ENCODE data around the gene MECP2. TPM values are rescaled to one million over a fixed set of nuclear protein-coding genes. Genes with fewer than 3 reads are reported as not detected.
"Not testable (repeated sequence)": the region's sequence is repeated elsewhere in the genome, so short reads cannot be mapped to it uniquely, and the experiment has no call there.

The MECP2 gene
- total RNA-seq, result 10 to 100 TPM; 30.7 to 34.9 (median 33.6) TPM

DNA sequence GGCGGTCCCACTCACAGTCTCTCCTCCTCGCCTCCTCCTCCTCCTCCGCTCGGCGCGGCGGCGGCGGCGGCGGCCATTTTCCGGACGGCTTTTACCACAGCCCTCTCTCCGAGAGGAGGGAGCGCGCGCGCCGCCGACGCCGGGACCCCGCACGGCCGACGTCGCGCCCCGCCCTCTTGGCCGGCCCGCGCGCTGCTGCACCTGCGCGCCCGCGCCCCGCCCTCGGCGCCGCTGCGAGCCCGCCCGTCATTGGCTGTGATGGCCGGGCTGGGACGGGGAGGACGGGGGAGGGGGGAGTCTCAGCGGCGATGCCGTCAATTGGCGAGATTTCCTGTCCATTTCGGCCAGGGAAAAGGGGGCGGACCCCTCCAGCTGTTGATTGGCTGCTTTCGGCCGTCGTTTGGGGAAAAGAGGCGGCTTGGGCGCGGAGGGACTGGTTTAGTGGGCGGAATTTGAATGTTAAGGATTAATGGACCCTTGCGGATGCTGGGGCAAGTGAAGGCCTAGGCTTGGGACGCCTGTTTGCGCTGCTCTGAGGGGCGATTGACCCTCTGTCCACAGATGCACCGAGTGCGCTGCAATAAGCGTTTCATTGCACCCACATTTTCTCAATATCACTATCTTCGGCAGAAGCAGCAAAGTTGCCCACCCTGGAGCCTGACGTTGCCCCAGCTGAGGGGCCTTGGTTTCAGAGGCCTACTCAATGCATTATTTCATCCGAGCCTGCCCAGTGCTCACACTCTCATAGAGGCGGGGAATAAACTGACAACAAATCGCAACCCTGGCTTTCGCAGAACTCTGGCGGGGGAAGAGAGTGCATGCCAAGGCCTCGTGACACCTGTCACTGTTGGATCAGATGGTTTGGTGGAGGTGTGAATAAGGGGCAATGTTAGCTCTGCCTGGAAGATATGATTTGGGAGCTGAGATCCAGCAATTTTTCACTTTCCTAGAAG is at the start of gene MECP2:
TSS of gene MECP2 (minus strand) at position 129 of the 953 bp plus-strand sequence.
- peak; percentile 90 to 98 for DNase-seq (ENCODE audit: low spot score in 2 of 2)
- TF ChIP-seq, protein P1, sequence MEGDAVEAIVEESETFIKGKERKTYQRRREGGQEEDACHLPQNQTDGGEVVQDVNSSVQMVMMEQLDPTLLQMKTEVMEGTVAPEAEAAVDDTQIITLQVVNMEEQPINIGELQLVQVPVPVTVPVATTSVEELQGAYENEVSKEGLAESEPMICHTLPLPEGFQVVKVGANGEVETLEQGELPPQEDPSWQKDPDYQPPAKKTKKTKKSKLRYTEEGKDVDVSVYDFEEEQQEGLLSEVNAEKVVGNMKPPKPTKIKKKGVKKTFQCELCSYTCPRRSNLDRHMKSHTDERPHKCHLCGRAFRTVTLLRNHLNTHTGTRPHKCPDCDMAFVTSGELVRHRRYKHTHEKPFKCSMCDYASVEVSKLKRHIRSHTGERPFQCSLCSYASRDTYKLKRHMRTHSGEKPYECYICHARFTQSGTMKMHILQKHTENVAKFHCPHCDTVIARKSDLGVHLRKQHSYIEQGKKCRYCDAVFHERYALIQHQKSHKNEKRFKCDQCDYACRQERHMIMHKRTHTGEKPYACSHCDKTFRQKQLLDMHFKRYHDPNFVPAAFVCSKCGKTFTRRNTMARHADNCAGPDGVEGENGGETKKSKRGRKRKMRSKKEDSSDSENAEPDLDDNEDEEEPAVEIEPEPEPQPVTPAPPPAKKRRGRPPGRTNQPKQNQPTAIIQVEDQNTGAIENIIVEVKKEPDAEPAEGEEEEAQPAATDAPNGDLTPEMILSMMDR (IDR thresholded peaks at IDR 0.05), result no peak
- TF ChIP-seq POLR2A (IDR thresholded peaks at IDR 0.05), result no peak
- 10 to 33% methylated on average over 21 to 39 of the region's 75 CpGs for WGBS, 2 donors
- intact Hi-C loops (cut with DNase I; ENCODE audit: low total_unique reads), result no loop called here
- H3K4me3 ChIP-seq (ENCODE audit: low read depth, poor library complexity, severe bottlenecking), result peak within 1 kb of the TSS; percentile 45

DNA sequence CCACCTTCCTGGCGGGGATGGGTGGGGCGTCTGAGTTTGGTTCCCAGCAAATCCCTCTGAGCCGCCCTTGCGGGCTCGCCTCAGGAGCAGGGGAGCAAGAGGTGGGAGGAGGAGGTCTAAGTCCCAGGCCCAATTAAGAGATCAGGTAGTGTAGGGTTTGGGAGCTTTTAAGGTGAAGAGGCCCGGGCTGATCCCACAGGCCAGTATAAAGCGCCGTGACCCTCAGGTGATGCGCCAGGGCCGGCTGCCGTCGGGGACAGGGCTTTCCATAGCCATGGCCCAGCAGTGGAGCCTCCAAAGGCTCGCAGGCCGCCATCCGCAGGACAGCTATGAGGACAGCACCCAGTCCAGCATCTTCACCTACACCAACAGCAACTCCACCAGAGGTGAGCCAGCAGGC is 46.5 kb upstream of the MECP2 start, which contains the start of gene OPN1LW:
TSS of gene OPN1LW (plus strand) at position 234 of the 400 bp plus-strand sequence. CDS start at position 275, 41 bp downstream.
- intact Hi-C loops (cut with DNase I; ENCODE audit: low total_unique reads), result not testable (repeated sequence)
- 95% methylated on average over 12 of the region's 15 CpGs; no CpG with 5 or more reads in 1 of the 2 donors for WGBS, 2 donors

DNA sequence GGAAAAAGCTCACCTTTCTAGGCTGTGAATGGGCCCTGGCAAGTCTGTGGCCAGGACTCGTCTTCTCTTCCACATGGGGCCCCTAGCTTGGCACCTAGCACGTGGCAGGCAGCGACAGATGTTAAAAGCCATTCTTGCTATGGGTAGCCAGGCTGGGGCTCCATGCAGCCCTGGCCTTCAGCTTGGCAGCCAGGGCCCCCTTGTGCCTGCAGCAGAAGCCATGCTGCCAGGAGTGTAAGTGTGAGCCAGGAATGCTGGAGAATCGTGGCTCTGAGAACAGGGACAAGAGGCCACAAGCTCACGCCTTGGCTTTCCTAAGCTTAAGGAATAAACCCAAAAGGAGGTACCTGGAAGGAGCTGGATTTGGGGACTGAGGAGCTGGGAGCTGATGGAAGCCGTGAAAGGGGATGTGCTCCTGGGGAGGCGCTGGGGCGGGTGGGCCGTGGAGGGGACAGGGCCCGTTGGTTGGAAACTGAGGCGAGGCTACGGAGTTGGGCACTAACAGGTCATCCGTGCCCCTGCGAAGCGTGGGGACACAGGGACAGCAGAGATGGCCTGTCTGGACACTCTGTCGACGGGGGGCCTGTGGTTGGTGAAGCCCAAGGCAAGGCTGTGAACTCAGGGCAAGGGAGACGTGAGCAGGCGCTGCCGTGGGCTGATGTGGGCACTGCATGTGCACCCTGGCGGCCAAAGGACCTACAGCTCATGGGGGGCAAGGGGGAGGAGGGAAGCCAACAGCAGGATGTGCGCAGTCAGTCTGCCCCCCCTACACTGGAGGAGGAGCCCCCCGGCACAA is 45.6 kb upstream of the MECP2 start:
- intact Hi-C loops (cut with DNase I; ENCODE audit: low total_unique reads), result no loop called here
- no peak for TF ChIP-seq POLR2A (IDR thresholded peaks at IDR 0.05)
- TF ChIP-seq, protein P1 (IDR thresholded peaks at IDR 0.05), result no peak
- WGBS, 2 donors, result 86 to 87% methylated on average over 17 to 23 of the region's 23 CpGs
- no peak overlapping the region for H3K4me3 ChIP-seq (ENCODE audit: low read depth, poor library complexity, severe bottlenecking)
- DNase-seq (ENCODE audit: low spot score in 2 of 2), result no peak

More for the DNA sequence above, 46.5 kb upstream of the MECP2 start, which contains the start of gene OPN1LW:
- DNase-seq (ENCODE audit: low spot score in 2 of 2); H3K4me3 ChIP-seq (ENCODE audit: low read depth, poor library complexity, severe bottlenecking): not testable (repeated sequence)

DNA sequence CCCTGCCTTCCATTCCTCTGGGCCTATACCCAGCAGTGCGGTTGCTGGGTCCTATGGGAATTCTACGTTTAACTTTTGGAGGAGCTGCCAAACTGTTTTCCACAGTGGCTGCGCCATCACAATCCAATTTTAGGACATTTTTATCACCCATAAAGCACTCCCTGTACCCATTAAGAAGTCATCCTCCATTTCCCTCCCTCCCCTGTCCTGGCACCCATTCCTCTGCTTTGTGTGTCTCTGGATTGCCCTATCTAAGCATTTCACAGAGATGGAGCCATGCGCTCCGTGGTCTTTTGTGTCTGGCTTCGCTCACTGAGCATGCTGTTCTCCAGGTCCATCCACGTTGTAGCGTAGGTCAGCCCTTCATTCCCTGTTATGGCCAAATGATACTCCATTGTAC is 44.9 kb upstream of the MECP2 start:
- WGBS, 2 donors, result 93 to 95% methylated on average over 8 of the region's 8 CpGs
- H3K4me3 ChIP-seq (ENCODE audit: low read depth, poor library complexity, severe bottlenecking), result no peak overlapping the region
- intact Hi-C loops (cut with DNase I; ENCODE audit: low total_unique reads), result no loop called here
- no peak for DNase-seq (ENCODE audit: low spot score in 2 of 2)
- no peak for TF ChIP-seq POLR2A (IDR thresholded peaks at IDR 0.05)
- TF ChIP-seq, protein P1 (IDR thresholded peaks at IDR 0.05), result no peak

DNA sequence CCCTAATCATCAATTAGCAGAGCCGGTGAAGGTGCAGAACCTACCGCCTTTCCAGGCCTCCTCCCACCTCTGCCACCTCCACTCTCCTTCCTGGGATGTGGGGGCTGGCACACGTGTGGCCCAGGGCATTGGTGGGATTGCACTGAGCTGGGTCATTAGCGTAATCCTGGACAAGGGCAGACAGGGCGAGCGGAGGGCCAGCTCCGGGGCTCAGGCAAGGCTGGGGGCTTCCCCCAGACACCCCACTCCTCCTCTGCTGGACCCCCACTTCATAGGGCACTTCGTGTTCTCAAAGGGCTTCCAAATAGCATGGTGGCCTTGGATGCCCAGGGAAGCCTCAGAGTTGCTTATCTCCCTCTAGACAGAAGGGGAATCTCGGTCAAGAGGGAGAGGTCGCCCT is 43.2 kb upstream of the MECP2 start:
- no peak for DNase-seq (ENCODE audit: low spot score in 2 of 2)
- H3K4me3 ChIP-seq (ENCODE audit: low read depth, poor library complexity, severe bottlenecking), result no peak overlapping the region
- TF ChIP-seq, protein P1 (IDR thresholded peaks at IDR 0.05), result no peak
- WGBS, 2 donors, result 79 to 86% methylated on average over 2 to 10 of the region's 10 CpGs
- intact Hi-C loops (cut with DNase I; ENCODE audit: low total_unique reads), result no loop called here

DNA sequence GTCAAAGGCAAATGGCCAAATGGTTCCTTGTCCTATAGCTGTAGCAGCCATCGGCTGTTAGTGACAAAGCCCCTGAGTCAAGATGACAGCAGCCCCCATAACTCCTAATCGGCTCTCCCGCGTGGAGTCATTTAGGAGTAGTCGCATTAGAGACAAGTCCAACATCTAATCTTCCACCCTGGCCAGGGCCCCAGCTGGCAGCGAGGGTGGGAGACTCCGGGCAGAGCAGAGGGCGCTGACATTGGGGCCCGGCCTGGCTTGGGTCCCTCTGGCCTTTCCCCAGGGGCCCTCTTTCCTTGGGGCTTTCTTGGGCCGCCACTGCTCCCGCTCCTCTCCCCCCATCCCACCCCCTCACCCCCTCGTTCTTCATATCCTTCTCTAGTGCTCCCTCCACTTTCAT is 42.7 kb upstream of the MECP2 start:
- no peak overlapping the region for H3K4me3 ChIP-seq (ENCODE audit: low read depth, poor library complexity, severe bottlenecking)
- DNase-seq (ENCODE audit: low spot score in 2 of 2), result no peak
- 85 to 86% methylated on average over 12 of the region's 12 CpGs for WGBS, 2 donors
- TF ChIP-seq, protein P1 (IDR thresholded peaks at IDR 0.05), result no peak
- no peak for TF ChIP-seq POLR2A (IDR thresholded peaks at IDR 0.05)
- intact Hi-C loops (cut with DNase I; ENCODE audit: low total_unique reads), result no loop called here

Data from lower leg skin (tissue), 4 donors.